Spleen (tissue), 11 donors: ENCODE measurements around the gene EVL. TPM values are rescaled to one million over a fixed set of nuclear protein-coding genes. Genes with fewer than 3 reads are reported as not detected.
A peak's percentile ranks its signal among the peaks of the same experiment; 100 is the strongest.

Source experiments
- DNase-seq: peaks from one replicate; pipeline ENCODE4 v3.0.0-alpha.2; 2020
- H3K27ac ChIP-seq, 8 donors: fragments of 200-600 bp; sonication (generic) in 7 of 8; 1 replicate in 4 of 8; 2 replicates in 4 of 8; pipeline versions ENCODE4 v1.5.0 to v1.8.0; 2016 to 2021; ENCODE audit warnings: inconsistent platforms in 4 of 8, mild to moderate bottlenecking in 4 of 8, moderate library complexity in 1 of 8
- H3K27me3 ChIP-seq, 7 donors: fragments of 200-600 bp; sonication (generic) in 6 of 7; replicated peaks in 1 of 7; 1 replicate in 4 of 7; 2 replicates in 3 of 7; pipeline versions ENCODE4 v1.5.0 to v1.8.0; 2016 to 2021; ENCODE audit warnings: inconsistent platforms in 3 of 7, mild to moderate bottlenecking in 1 of 7
- H3K36me3 ChIP-seq, 6 donors: fragments of 200-600 bp; sonication (generic) in 5 of 6; 1 replicate in 4 of 6; 2 replicates in 2 of 6; pipeline versions ENCODE4 v1.5.0 to v1.8.0; 2016 to 2021; ENCODE audit warnings: inconsistent platforms in 2 of 6
- H3K4me1 ChIP-seq, 6 donors: fragments of 200-600 bp; sonication (generic) in 5 of 6; 1 replicate in 3 of 6; 2 replicates in 3 of 6; pipeline versions ENCODE4 v1.5.0 to v1.8.0; 2016 to 2021; ENCODE audit warnings: inconsistent platforms in 3 of 6
- H3K4me3 ChIP-seq, 8 donors: fragments of 200-600 bp; sonication (generic) in 7 of 8; 1 replicate in 4 of 8; 2 replicates in 4 of 8; pipeline versions ENCODE4 v1.5.0 to v1.8.0; 2016 to 2021; ENCODE audit warnings: inconsistent platforms in 4 of 8, mild to moderate bottlenecking in 4 of 8, moderate library complexity in 2 of 8
- H3K9me3 ChIP-seq, 8 donors: fragments of 200-600 bp; sonication (generic) in 7 of 8; 1 replicate in 4 of 8; 2 replicates in 4 of 8; pipeline versions ENCODE4 v1.5.0 to v1.8.0; 2016 to 2021; ENCODE audit warnings: inconsistent platforms in 4 of 8
- POLR2A ChIP-seq, 3 donors: fragments of 450-650 bp; IDR thresholded peaks; one replicate each; pipeline ENCODE4 v1.5.1; 2017; ENCODE audit warnings: antibody characterized with exemption in 3 of 3, mild to moderate bottlenecking in 1 of 3
- POLR2AphosphoS5 ChIP-seq, 3 donors: sonication (generic); formaldehyde crosslinking; IDR thresholded peaks; one replicate each; pipeline ENCODE4 v1.5.1; 2017; ENCODE audit warnings: antibody characterized with exemption in 3 of 3
- WGBS, 5 donors: extraction: QIAGEN DNeasy Blood & Tissue Kit in 3 of 5; methylation state at CpG; one replicate each; pipeline versions ENCODE4 v1.1.5 to v1.1.7; 2013 to 2018; 5-methylcytosine and 5-hydroxymethylcytosine counted together
- intact Hi-C: fragments of 100-400 bp; cut with DNase I; formaldehyde crosslinking; loops from one replicate; pipeline ENCODE4 v1.15.0; 2023; ENCODE audit warnings: low total_unique reads
- polyA plus RNA-seq, 3 donors: library from polyadenylated mRNA; stranded (reverse); fragments of 200-250 nt; gene quantifications; one replicate each; pipeline ENCODE4 v1.2.1, GENCODE V29; 2013
- total RNA-seq, 7 donors: library from RNA; depleted of rRNA in 3 of 7; stranded (reverse); fragments of >200 nt in 3 of 7; fragmentation: NEBNext Ultra II Directional in 4 of 7; extraction: Animal tissue kit (Norgen Biotek cat#: 25700) in 4 of 7; gene quantifications; one replicate each; pipeline versions ENCODE4 v1.1.0 to v1.2.1, GENCODE V29; 2016 to 2021
- TF ChIP-seq, protein P1 (sequence below), 11 experiments: fragments of 200-600 bp in 7 of 11; fragments of 450-650 bp in 4 of 11; sonication (generic) in 4 of 11; IDR thresholded peaks in 8 of 11; conservative IDR thresholded peaks in 3 of 11; 1 replicate in 7 of 11; 2 replicates in 4 of 11; pipeline versions ENCODE4 v1.4.0 to v1.8.0; 2016 to 2021; ENCODE audit warnings: antibody characterized with exemption in 11 of 11, inconsistent platforms in 4 of 11, mild to moderate bottlenecking in 1 of 11
- donor health status: healthy with polysubstance abuse.
- donor health status: DM: no; HTN: no; CAD: no; lungs with moderate emphysema.
- donor health status: DM: no; HTN: no; CAD: no.
- donor health status: Bipolar disorder and iron deficiency.
- donor health status: healthy.
- donor health status: DM: no; HTN: no; CAD: no.
- donor health status: DM: yes; HTN: yes; CAD: no.

Gene EVL
- total and polyA plus RNA-seq, 10 donors = 169 to 336 (median 271) TPM

DNA sequence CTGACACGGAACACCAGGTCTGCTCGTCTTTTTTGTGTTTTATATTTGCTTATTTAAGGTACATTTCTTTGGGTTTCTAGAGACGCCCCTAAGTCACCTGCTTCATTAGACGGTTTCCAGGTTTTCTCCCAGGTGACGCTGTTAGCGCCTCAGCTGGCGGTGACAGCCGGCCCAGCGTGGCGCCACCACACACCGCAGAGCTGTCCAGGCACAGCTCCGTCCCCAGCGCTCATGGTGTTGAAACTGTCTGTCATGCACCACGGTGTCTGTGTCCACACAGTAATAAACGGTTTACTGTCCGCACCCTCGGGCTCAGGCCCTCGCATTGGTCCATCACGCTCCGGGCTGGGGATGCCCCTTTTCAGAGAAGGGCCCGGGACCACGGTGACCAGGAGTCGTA is 78.7 kb downstream of the EVL start:
- Histone ChIP-seq H3K36me3 (peaks cover 0 to 73% (median 51%) of the 10 kb centered on the region in 6 donors), H3K4me3 (no peak overlapping the region), H3K4me1 (peaks cover 9 to 85% (median 39%) of the 10 kb centered on the region in 6 donors), H3K27ac (no peak overlapping the region), H3K27me3 (no peaks in the 10 kb centered on the region), H3K9me3 (no peaks in the 10 kb centered on the region)
- intact Hi-C loops = no loop called here
- TF ChIP-seq POLR2AphosphoS5 (IDR thresholded peaks at IDR 0.05) = peak in 1 of 3 donors; percentile 26
- no peak for TF ChIP-seq POLR2A (IDR thresholded peaks at IDR 0.05)
- DNase-seq = no peak
- WGBS, 5 donors = 92 to 96% (median 94%) methylated on average over 23 of the region's 23 CpGs

DNA sequence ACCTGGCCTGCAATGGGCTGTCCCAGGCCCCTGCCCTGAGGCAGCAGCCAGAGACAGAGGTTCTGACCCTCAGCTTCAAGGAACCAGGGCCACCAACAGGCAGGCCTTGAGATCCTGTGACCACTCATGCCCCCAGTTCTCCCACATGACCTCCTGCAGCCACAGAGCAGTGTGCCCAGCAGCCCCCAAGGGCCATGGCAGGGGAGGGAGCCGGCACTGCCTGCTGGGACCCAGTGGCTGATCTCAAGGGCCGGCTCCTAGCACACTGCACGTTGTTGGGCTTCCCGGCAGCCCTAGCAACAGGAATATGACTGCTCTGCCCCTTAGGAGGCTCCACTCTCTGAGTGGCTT is 79.4 kb downstream of the EVL start:
- DNase-seq = no peak
- intact Hi-C loops = no loop called here
- H3K27me3 ChIP-seq = no peaks in the 10 kb centered on the region
- H3K9me3 ChIP-seq = no peaks in the 10 kb centered on the region
- no peak overlapping the region for H3K4me3 ChIP-seq
- TF ChIP-seq POLR2AphosphoS5 (IDR thresholded peaks at IDR 0.05) = peak in 1 of 3 donors; percentile 32
- TF ChIP-seq, protein P1, sequence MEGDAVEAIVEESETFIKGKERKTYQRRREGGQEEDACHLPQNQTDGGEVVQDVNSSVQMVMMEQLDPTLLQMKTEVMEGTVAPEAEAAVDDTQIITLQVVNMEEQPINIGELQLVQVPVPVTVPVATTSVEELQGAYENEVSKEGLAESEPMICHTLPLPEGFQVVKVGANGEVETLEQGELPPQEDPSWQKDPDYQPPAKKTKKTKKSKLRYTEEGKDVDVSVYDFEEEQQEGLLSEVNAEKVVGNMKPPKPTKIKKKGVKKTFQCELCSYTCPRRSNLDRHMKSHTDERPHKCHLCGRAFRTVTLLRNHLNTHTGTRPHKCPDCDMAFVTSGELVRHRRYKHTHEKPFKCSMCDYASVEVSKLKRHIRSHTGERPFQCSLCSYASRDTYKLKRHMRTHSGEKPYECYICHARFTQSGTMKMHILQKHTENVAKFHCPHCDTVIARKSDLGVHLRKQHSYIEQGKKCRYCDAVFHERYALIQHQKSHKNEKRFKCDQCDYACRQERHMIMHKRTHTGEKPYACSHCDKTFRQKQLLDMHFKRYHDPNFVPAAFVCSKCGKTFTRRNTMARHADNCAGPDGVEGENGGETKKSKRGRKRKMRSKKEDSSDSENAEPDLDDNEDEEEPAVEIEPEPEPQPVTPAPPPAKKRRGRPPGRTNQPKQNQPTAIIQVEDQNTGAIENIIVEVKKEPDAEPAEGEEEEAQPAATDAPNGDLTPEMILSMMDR (IDR thresholded peaks at IDR 0.05 in 8 of 11, conservative IDR thresholded peaks at IDR 0.05 in 3 of 11) = no peak
- WGBS, 5 donors = 48 to 82% (median 69%) methylated on average over 4 of the region's 4 CpGs
- H3K4me1 ChIP-seq = peaks cover 9 to 85% (median 39%) of the 10 kb centered on the region in 6 donors
- peaks cover 0 to 66% (median 46%) of the 10 kb centered on the region in 6 donors for H3K36me3 ChIP-seq
- H3K27ac ChIP-seq = peak overlapping the region in 4 of 8 donors; percentile 14 to 42 (median 34)

DNA sequence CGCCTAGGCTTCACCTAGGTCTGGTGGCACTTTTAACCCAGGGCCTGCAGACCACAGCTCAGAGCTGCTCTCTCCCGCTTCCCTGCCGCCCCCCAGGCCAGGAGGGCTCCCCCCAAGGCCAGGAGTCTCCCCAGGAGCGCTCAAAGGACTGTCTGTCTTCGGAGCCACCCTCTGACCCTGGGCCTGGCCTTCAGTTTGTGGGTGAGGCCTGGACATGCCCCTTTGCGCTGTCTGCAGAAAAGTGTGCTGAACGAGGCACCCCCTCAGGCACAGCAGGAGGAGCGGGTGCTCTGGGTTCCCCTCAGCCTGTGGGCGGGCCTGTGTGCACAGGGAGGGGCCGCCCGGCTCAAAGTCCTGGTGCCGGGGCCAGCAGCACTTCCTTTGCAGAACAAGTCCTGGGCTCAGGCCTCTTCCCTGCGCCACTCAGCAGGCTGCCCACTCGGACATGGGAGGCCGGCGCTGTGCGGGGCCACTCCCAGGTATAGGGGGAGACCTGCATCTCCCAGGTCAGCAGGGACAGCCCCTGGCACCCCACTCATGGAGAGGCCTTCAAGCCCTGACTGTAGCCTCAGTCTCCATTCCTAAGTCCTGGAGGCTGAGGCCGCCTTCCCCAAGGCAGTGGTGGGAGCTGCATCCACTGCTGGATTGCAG is 79.9 kb downstream of the EVL start:
- Histone ChIP-seq H3K4me3 (no peak overlapping the region), H3K9me3 (no peaks in the 10 kb centered on the region), H3K27ac (peak overlapping the region in 4 of 8 donors; percentile 14 to 42 (median 34)), H3K27me3 (peaks cover 0 to 2% (median 0%) of the 10 kb centered on the region in 7 donors), H3K4me1 (peaks cover 9 to 85% (median 39%) of the 10 kb centered on the region in 6 donors), H3K36me3 (peaks cover 0 to 61% (median 44%) of the 10 kb centered on the region in 6 donors)
- intact Hi-C loops = no loop called here
- 59 to 90% (median 81%) methylated on average over 8 to 18 of the region's 18 CpGs for WGBS, 5 donors
- peak; percentile 84 for DNase-seq
- TF ChIP-seq POLR2AphosphoS5 (IDR thresholded peaks at IDR 0.05) (peak in 2 of 3 donors; percentile 24 to 40), POLR2A (IDR thresholded peaks at IDR 0.05) (no peak)

DNA sequence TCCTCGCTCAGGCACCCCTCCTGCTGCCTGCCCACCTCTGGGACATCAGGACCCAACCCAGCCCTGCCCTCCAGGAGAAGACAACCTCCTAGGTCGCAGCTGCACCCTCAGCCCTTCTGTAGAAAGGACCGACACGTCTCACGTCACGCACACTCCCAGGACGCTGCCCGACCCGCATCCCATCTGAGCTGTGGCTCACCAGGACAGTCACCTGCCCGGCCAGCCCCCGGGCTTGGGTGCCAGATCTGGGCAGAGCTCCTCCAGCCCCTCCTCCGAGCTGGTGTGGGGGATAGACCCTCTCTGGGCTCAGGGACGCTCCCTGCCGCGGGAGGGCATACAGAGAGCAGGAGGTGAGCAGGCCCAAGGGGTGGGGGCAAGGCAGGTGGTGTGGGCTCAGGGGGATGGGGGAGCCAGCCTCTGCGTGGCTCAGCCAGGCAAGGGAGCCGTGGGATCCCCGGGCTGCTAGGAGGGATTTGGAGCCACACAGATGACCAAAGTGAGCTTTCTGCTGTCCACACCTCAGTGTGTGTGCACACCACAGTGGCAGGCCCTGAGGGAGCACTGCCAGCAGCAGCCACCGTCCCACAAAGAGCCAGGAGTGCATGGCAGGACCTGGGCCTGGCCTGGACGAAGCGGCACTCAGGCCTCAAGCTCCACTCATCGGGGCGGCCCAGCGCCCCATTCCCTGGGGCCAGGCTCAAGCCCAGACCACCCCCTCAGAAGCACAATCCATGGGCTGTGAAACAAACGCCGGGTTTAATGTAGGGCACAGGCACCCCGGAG is 80.7 kb downstream of the EVL start:
- no peak for DNase-seq
- no peaks in the 10 kb centered on the region for H3K9me3 ChIP-seq
- intact Hi-C loops = no loop called here
- peaks cover 0 to 53% (median 36%) of the 10 kb centered on the region in 6 donors for H3K36me3 ChIP-seq
- peaks cover 9 to 79% (median 39%) of the 10 kb centered on the region in 6 donors for H3K4me1 ChIP-seq
- peak overlapping the region in 2 of 8 donors; percentile 54 to 76 for H3K27ac ChIP-seq
- H3K27me3 ChIP-seq = peaks cover 0 to 9% (median 0%) of the 10 kb centered on the region in 7 donors
- WGBS, 5 donors = 85 to 93% (median 90%) methylated on average over 11 to 27 of the region's 27 CpGs
- no peak overlapping the region for H3K4me3 ChIP-seq
- no peak for TF ChIP-seq POLR2A (IDR thresholded peaks at IDR 0.05)
- TF ChIP-seq POLR2AphosphoS5 (IDR thresholded peaks at IDR 0.05) = peak in 2 of 3 donors; percentile 3 to 58

DNA sequence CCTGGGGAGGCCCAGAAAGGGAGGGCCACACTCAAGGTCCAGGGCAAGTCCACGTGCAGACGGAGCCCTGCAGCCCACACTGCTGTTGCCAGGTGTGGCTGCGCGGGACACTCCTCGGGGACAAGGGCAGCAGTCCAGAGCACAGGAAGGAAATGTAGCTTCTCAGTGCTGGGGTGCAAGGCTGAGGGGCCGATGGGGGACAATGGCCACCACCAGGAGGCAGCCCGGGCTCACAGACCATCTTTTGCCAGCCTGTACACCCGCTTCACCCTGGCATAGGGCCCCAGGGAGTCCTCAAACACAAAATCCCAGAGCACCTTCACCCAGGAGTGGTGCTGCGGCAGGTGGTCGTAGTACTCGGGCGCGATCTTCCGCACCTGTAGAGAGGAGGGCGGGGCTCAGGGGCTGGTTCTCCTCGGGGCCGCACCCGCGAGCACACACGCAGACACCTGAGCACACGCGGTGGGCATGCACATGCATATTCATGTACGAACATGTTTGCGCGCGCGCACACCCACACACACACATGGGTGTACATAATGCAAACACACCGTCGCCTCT is 81.4 kb downstream of the EVL start:
- 79 to 88% (median 86%) methylated on average over 17 to 29 of the region's 29 CpGs for WGBS, 5 donors
- no peak for DNase-seq
- intact Hi-C loops = no loop called here

More for the DNA sequence above, 81.4 kb downstream of the EVL start:
- peaks cover 0 to 46% (median 29%) of the 10 kb centered on the region in 6 donors for H3K36me3 ChIP-seq
- H3K27ac ChIP-seq = peak overlapping the region in 6 of 8 donors; percentile 15 to 76 (median 49)
- H3K27me3 ChIP-seq = peaks cover 0 to 12% (median 0%) of the 10 kb centered on the region in 7 donors
- TF ChIP-seq, protein P1 (IDR thresholded peaks at IDR 0.05 in 8 of 11, conservative IDR thresholded peaks at IDR 0.05 in 3 of 11) = peak in 6 of 11 experiments; percentile 8 to 43 (median 24)
- TF ChIP-seq POLR2AphosphoS5 (IDR thresholded peaks at IDR 0.05) (peak; percentile 28 to 69 (median 28)), POLR2A (IDR thresholded peaks at IDR 0.05) (no peak)
- H3K4me3 ChIP-seq = peak overlapping the region in 1 of 8 donors; percentile 36
- no peaks in the 10 kb centered on the region for H3K9me3 ChIP-seq
- peaks cover 9 to 72% (median 38%) of the 10 kb centered on the region in 6 donors for H3K4me1 ChIP-seq
